Subcutaneous abdominal adipose tissue (tissue), 5 donors: ENCODE measurements around the gene OR52B6.
"Not testable (repeated sequence)": the region's sequence is repeated elsewhere in the genome, so short reads cannot be mapped to it uniquely, and the experiment has no call there.

Source experiments
- H3K27ac ChIP-seq: one replicate; pipeline ENCODE4 v1.7.0; 2013; ENCODE audit warnings: low read depth, mild to moderate bottlenecking, inconsistent platforms, low read length, moderate library complexity
- H3K27me3 ChIP-seq, 5 donors: one replicate each; pipeline ENCODE4 v1.7.0; 2013; ENCODE audit warnings: low read length in 5 of 5, inconsistent platforms in 1 of 5; ENCODE audit not compliant: control insufficient read depth in 5 of 5, insufficient read depth in 4 of 5
- H3K36me3 ChIP-seq, 5 donors: one replicate each; pipeline ENCODE4 v1.7.0; 2013; ENCODE audit warnings: low read length in 5 of 5; ENCODE audit not compliant: control insufficient read depth in 5 of 5, insufficient read depth in 5 of 5
- H3K4me1 ChIP-seq, 5 donors: one replicate each; pipeline ENCODE4 v1.7.0; 2013; ENCODE audit warnings: low read length in 5 of 5, mild to moderate bottlenecking in 3 of 5, moderate library complexity in 1 of 5; ENCODE audit not compliant: control insufficient read depth in 5 of 5, insufficient read depth in 5 of 5
- H3K4me3 ChIP-seq, 5 donors: one replicate each; pipeline ENCODE4 v1.7.0; 2013; ENCODE audit warnings: low read length in 5 of 5, low read depth in 1 of 5
- H3K9ac ChIP-seq, 5 donors: one replicate each; pipeline ENCODE4 v1.7.0; 2013; ENCODE audit warnings: low read length in 5 of 5, mild to moderate bottlenecking in 4 of 5, moderate library complexity in 3 of 5
- H3K9me3 ChIP-seq, 5 donors: one replicate each; pipeline ENCODE4 v1.7.0; 2013; ENCODE audit warnings: low read length in 5 of 5; ENCODE audit not compliant: control insufficient read depth in 5 of 5
- donor health status: healthy.
- donor health status: healthy.
- donor health status: healthy.
- donor health status: healthy.
- donor health status: healthy.

The OR52B6 gene

DNA sequence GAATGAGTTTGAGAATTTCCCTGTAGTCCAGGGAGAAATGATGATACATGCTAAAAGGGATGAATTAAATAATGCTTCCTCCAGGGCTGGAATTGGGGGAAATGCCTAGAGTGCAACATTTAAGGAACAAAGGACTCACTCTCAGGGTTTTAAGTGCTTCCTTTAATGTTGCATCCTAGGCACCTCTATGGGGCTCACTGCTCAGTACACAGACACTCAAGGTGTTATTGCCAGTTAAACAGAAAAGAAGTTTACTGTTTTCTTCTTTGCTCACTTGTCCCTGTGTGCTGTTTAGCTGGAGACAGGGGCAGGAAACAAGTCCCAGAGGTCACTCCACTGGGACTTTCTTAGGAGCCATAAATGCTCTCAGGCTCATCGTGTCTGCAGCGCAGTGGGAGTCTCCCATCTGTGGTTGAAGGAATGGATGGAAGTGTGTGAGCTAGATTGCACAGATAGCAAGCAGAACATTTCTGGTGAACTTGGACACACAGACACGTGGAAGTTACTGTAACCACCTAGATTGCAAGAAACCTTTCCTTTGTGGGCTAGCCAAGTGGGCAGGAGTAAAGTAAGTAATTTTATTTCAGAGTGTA lies 24.0 kb upstream of the OR52B6 start:
- H3K9ac ChIP-seq = no peak overlapping the region
- H3K27me3 ChIP-seq = no peaks in the 10 kb centered on the region
- H3K4me1 ChIP-seq = peaks cover 0 to 6% (median 0%) of the 10 kb centered on the region in 5 donors
- no peak overlapping the region for H3K4me3 ChIP-seq
- no peaks in the 10 kb centered on the region for H3K9me3 ChIP-seq
- H3K27ac ChIP-seq = no peak overlapping the region
- no peaks in the 10 kb centered on the region for H3K36me3 ChIP-seq

DNA sequence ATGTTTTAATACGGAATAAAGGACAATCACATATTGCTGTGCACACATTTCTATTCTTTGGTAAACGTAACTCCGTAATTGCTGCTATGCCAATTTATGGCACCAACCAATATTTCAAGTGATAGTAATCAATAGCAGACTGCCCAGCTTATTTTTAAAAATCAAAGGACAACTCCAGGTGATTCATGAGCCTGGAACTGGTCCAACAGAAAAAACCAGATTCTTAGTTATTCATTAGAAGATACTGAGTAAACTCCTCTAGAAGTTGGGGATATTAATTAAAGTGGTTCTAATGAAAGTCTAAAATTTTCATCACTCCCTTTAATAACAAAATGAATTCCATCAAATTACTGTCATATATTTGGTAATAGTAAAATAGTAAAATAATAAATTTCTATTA lies 22.9 kb upstream of the OR52B6 start:
- Histone ChIP-seq H3K9me3 (no peaks in the 10 kb centered on the region), H3K27ac (no peak overlapping the region), H3K36me3 (no peaks in the 10 kb centered on the region), H3K4me1 (peaks cover 0 to 6% (median 0%) of the 10 kb centered on the region in 5 donors), H3K9ac (no peak overlapping the region), H3K27me3 (no peaks in the 10 kb centered on the region), H3K4me3 (no peak overlapping the region)

DNA sequence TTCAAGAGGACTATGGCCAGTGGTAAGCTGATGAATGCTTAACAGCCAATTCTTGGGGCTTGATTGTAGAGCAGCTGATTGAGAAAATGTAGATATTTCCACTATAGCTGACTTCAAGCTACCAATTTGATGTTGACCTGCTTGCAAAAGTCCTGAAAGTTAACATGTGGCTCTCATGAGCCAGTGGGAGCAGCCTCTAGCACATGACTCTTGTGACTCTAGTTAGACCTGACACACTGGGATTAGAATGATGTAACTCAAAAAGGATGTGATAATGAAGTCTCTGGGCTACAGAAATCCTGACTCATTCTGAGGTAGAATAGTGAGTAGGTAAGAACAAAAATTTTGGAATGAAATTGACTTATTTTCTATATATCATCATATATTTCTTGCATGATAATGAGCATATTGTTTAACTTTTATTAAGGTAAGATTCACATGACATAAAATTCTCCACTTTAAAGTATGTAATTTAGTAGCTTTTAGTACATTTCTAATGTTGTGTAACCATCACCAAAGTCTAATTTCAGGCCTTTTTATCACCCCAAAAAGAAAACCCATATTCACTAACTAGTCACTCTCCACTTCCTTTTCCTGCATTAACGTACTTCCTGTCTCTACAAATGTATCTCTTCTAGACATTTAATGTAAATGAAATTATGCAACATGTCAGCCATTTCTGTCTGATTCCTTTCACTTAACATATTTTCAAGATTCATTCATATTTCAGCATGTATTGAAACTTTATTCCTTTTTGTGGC lies 16.2 kb upstream of the OR52B6 start:
- H3K36me3 ChIP-seq = no peaks in the 10 kb centered on the region
- no peak overlapping the region for H3K27ac ChIP-seq
- H3K9me3 ChIP-seq = no peaks in the 10 kb centered on the region
- no peak overlapping the region for H3K4me3 ChIP-seq
- no peaks in the 10 kb centered on the region for H3K4me1 ChIP-seq
- H3K9ac ChIP-seq = no peak overlapping the region
- no peaks in the 10 kb centered on the region for H3K27me3 ChIP-seq

DNA sequence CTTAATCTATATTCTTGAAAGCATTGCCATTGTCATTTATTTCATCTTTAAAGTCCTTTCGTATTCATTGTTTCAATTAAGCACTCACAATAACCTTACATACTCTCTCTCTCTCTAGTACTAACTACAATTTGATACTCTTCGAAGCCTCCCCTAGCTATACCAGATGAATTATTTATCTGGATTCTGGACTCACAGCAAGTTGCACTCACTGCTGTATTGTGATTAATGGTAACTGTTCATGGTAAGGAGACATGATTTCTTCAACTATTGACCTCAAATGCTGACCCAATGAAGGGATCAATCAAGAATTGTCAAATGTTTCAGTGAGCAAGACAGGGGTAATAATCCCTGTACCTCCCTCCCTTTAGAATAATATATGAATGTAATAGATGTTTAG lies 6.0 kb upstream of the OR52B6 start:
- H3K27ac ChIP-seq = no peak overlapping the region
- H3K27me3 ChIP-seq = no peaks in the 10 kb centered on the region
- H3K4me1 ChIP-seq = no peaks in the 10 kb centered on the region
- no peaks in the 10 kb centered on the region for H3K36me3 ChIP-seq
- H3K4me3 ChIP-seq = no peak overlapping the region
- no peak overlapping the region for H3K9ac ChIP-seq
- no peaks in the 10 kb centered on the region for H3K9me3 ChIP-seq

DNA sequence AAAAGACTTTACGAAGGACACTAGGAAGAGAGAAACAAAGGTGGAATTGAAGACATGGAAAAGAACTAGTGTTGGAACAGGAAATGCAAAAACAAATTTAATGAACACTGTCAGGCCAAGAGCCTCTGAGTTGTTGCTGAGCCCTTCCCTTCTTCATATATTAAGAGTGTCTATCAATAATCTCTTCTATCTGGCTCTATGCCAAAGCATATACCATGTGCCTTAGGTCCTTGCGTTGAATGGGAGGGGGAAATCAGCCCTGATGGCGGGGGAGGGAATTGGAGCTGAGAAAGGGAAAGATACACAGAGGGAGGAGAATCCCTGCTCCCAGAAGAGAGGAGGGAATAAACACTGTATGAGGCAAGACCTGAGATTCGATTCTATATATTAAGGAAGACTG lies 5.5 kb upstream of the OR52B6 start:
- no peaks in the 10 kb centered on the region for H3K9me3 ChIP-seq
- H3K36me3 ChIP-seq = no peaks in the 10 kb centered on the region
- H3K27ac ChIP-seq = no peak overlapping the region
- H3K9ac ChIP-seq = no peak overlapping the region
- no peak overlapping the region for H3K4me3 ChIP-seq
- H3K4me1 ChIP-seq = no peaks in the 10 kb centered on the region
- H3K27me3 ChIP-seq = no peaks in the 10 kb centered on the region

DNA sequence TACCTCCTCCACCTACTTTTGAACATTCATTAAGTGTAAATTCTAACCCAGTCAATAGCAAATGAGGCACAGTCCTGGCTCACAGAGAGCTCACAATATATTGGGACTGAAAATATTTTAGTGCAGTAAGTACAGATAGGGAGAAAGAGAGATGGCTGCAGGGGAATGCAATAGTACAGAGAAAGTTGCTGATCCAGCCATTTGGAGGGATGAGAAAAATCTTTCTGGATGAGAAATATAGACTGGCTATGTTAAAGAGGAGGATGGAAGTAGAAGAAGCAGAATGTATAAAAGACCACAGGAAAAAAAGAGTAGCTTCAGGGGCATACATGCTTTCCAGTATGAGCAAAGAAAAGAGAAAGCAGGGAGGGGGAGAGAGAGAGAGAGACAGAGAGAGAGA lies 3.6 kb upstream of the OR52B6 start:
- H3K9me3 ChIP-seq = no peaks in the 10 kb centered on the region
- no peak overlapping the region for H3K27ac ChIP-seq
- no peak overlapping the region for H3K4me3 ChIP-seq
- no peaks in the 10 kb centered on the region for H3K4me1 ChIP-seq
- H3K36me3 ChIP-seq = no peaks in the 10 kb centered on the region
- no peaks in the 10 kb centered on the region for H3K27me3 ChIP-seq
- no peak overlapping the region for H3K9ac ChIP-seq

DNA sequence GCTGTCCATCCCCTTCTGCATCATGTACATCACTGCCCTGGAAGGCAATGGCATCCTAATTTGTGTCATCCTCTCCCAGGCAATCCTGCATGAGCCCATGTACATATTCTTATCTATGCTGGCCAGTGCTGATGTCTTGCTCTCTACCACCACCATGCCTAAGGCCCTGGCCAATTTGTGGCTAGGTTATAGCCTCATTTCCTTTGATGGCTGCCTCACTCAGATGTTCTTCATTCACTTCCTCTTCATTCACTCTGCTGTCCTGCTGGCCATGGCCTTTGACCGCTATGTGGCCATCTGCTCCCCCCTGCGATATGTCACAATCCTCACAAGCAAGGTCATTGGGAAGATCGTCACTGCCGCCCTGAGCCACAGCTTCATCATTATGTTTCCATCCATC lies 337 bp downstream of the OR52B6 start:
- Histone ChIP-seq H3K27ac (no peak overlapping the region), H3K4me3 (no peak overlapping the region)

DNA sequence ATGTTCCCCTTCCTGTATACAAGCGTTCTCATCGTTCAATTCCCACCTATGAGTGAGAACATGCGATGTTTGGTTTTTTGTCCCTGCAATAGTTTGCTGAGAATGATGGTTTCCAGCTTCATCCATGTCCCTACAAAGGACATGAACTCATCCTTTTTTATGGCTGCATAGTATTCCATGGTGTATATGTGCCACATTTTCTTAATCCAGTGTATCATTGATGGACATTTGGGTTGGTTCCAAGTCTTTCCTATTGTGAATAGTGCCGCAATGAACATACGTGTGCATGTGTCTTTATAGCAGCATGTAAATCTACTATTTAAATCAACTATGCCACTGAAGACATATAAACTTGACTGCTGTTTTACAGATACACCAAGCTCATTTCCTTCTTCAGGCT lies 3.8 kb downstream of the OR52B6 start:
- H3K27me3 ChIP-seq, H3K27ac ChIP-seq, H3K4me3 ChIP-seq, H3K9me3 ChIP-seq, H3K9ac ChIP-seq, H3K36me3 ChIP-seq, H3K4me1 ChIP-seq: not testable (repeated sequence)

More for the DNA sequence above, 337 bp downstream of the OR52B6 start:
- no peaks in the 10 kb centered on the region for H3K36me3 ChIP-seq
- H3K4me1 ChIP-seq = no peaks in the 10 kb centered on the region
- no peak overlapping the region for H3K9ac ChIP-seq
- peaks cover 0 to 2% (median 0%) of the 10 kb centered on the region in 5 donors for H3K9me3 ChIP-seq
- no peaks in the 10 kb centered on the region for H3K27me3 ChIP-seq

DNA sequence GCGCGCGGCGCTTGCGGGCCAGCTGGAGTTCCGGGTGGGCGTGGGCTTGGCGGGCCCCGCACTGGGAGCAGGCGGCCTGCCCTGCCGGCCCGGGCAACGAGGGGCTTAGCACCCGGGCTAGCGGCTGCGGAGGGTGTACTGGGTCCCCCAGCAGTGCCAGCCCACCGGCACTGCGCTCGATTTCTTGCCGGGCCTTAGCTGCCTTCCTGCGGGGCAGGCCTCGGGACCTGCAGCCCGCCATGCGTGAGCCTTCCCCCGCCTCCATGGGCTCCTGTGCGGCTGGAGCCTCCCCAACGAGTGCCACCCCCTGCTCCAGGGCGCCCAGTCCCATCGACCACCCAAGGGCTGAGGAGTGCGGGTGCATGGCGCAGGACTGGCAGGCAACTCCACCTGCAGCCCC lies 9.2 kb downstream of the OR52B6 start:
- not testable (repeated sequence) for H3K27me3 ChIP-seq, H3K36me3 ChIP-seq, H3K9ac ChIP-seq, H3K9me3 ChIP-seq, H3K4me3 ChIP-seq, H3K27ac ChIP-seq, H3K4me1 ChIP-seq

DNA sequence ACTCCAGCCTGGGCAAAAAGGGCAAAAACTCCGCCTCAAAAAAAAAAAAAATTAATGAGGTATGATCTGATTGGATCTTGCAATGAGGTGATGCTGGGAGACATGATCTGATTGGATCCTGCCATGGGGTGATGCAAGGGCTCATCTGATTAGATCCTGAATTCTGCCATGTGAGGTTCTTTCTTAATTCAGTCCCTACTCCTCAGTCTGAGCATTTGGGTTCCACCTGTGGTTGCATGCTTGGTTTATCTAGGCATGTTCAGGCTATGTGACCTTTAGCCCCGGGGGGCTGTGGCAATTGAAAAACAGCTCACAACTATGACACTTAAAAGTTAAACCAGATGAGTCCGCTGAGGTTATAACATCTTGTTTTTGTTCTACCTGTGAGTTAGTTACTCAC lies 10.9 kb downstream of the OR52B6 start:
- no peaks in the 10 kb centered on the region for H3K27me3 ChIP-seq
- H3K9me3 ChIP-seq = no peaks in the 10 kb centered on the region
- no peak overlapping the region for H3K27ac ChIP-seq
- peaks cover 0 to 17% (median 12%) of the 10 kb centered on the region in 5 donors for H3K4me1 ChIP-seq
- no peaks in the 10 kb centered on the region for H3K36me3 ChIP-seq
- no peak overlapping the region for H3K4me3 ChIP-seq
- H3K9ac ChIP-seq = no peak overlapping the region
